Fibroblast of mammary gland (primary cell): ENCODE results near the gene NKRF.

ENCODE experiments used
- DNase-seq: peaks from one replicate; pipeline ENCODE4 v3.0.0-alpha.2; 2010; ENCODE audit warnings: low read depth
- H3K4me3 ChIP-seq: 2 replicates; pipeline ENCODE4 v1.5.1; 2011; ENCODE audit warnings: low read depth, mild to moderate bottlenecking, low read length, moderate library complexity; ENCODE audit not compliant: control insufficient read depth
- TF ChIP-seq, protein P1 (sequence below): conservative IDR thresholded peaks from 2 replicates; pipeline ENCODE4 v1.5.1; 2011; ENCODE audit warnings: low read depth, low read length, inconsistent platforms; ENCODE audit not compliant: control insufficient read depth, insufficient read depth

The NKRF gene

DNA sequence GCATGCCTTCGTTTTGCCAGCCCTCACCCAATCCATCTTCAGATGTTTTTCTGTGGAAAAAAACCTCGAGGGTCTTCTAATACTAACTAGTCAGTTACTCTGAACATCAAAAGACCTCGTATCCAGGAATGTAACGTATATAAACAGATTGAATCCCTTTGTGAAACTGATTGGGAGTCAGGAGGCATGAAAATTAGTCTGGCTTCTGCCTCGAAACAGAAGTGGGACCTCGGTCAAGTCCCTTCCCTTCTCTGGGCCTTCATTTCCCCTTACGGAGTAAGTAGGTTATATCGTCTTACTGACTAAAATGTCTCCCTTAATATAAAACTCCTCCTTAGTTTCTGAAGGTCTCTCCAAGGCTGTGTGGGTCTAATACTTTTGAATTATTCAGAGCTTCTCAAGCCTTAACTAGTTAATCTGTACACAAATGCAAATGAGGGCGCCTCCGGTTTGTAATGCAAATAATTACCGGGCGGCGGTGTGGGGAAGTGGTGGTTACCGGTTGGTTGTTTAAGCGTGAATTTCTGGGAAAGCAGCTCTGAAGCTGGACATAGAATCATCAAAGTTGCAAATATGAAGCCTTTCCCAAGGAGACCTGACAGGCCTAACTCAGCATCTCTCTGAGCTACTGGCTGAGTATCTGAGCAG is 11.4 kb upstream of the NKRF start:
- no peak for DNase-seq
- TF ChIP-seq, protein P1, sequence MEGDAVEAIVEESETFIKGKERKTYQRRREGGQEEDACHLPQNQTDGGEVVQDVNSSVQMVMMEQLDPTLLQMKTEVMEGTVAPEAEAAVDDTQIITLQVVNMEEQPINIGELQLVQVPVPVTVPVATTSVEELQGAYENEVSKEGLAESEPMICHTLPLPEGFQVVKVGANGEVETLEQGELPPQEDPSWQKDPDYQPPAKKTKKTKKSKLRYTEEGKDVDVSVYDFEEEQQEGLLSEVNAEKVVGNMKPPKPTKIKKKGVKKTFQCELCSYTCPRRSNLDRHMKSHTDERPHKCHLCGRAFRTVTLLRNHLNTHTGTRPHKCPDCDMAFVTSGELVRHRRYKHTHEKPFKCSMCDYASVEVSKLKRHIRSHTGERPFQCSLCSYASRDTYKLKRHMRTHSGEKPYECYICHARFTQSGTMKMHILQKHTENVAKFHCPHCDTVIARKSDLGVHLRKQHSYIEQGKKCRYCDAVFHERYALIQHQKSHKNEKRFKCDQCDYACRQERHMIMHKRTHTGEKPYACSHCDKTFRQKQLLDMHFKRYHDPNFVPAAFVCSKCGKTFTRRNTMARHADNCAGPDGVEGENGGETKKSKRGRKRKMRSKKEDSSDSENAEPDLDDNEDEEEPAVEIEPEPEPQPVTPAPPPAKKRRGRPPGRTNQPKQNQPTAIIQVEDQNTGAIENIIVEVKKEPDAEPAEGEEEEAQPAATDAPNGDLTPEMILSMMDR: no peak
- no peak overlapping the region for H3K4me3 ChIP-seq

DNA sequence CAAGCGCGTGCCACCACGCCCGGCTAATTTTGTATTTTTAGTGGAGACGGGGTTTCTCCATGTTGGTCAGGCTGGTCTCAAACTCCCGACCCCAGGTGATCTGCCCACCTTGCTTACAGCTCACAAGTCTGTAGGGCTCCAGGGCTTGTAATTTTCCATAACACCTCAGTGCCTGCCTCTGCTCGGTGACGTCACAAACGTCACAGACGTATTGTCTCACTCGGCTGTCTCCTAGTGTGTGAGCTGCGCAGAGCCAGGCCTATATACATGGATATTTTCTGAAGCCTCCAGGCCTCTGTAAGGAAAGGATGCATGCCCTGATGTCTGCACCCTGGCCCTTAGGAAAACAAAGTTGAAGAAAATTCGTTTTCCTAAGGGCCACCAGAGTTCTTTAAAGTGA is 8.6 kb upstream of the NKRF start:
- no peak overlapping the region for H3K4me3 ChIP-seq
- no peak for DNase-seq
- TF ChIP-seq, protein P1: no peak

DNA sequence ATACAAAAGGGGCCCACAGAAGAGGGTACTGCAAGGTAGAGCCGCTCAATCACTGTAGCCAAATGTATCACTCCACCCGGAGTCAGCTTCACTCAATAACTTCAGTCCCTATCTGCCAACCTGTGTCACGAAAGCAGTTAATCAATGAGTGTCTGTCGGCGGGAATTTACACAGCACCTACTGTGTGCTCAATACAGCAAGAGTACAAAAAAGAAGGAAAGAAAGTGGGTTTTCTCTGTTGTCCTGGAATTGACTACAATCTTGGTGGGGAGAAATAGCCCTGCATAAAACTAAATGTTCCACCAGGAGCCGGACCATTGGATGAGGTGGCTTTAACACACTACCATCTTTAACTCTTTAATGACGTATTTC is 780 bp upstream of the NKRF start:
- TF ChIP-seq, protein P1: no peak
- H3K4me3 ChIP-seq: peak overlapping the region; percentile 67
- DNase-seq: no peak

DNA sequence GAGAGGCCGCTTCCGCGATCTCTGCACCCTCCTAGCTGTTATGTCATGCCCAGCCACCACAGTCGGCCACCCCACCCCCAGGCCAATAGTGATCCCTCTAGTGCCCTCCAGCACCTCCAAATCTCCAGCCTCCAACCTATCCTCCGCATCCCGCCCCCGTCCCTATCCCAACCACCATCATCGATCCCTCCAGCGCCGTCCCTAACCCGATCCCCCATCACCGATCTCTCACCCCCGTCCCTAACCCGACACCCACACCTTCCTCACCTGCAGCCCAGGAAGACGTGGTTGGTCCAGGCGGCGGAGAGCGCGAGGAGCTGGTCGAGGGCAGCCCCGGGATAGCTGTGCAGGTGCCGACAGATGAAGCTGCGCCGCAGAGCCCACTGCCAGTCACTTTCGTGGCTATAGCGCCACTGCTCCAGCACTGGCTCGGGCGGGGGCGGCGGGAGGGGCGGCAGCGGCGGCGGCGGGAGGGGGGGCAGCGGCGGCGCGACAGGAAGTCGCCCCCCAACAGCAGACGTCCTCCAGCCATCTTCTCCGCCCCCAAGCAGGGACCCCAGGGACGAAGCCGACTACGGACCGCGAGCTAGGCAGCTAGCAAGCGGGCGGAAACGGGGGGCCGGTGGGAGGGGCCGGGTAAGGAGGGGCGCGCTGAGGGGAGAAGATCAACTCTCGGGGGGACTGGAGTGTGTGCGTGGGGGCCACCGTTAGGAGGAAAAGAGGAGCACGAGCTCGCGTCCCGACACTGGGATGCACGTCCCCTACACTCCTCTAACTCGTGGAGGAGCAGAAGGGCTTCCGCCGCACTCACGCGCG is 552 bp downstream of the NKRF start:
- no peak for DNase-seq
- TF ChIP-seq, protein P1: no peak
- H3K4me3 ChIP-seq: peak overlapping the region; percentile 67

DNA sequence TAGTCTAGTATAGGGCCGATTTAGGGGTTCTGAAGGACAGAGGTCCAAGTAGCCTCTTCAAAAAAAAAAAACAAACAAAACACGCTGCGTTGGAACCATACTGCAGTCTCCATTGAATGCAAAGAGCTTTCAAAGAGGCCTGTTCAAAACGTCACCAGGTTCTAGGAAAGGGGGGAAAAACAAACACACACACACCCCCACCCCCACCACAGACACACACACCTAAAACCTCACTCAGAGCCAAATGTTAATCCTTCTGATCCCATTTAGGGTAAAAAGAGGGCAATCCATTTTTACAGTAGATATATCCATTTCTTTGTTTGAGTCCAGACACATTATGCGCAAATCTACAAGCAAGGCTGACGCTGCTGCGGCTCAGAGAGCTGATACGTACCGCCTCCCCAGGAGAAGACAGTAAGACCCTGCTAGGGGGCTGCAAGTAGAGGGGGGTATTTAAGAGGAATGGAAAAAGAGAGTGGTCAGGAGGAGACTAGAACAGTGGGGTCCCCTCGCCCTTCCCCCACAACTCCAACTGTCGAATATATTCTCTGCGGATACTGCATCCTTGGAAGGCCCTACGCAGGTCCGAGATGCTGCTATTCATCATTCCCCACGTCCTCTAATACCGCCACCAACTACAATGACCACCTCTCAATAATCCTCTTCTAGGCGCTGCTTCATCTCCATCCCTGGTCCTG is 1.3 kb downstream of the NKRF start:
- DNase-seq: no peak
- TF ChIP-seq, protein P1: no peak
- H3K4me3 ChIP-seq: peak overlapping the region; percentile 67

DNA sequence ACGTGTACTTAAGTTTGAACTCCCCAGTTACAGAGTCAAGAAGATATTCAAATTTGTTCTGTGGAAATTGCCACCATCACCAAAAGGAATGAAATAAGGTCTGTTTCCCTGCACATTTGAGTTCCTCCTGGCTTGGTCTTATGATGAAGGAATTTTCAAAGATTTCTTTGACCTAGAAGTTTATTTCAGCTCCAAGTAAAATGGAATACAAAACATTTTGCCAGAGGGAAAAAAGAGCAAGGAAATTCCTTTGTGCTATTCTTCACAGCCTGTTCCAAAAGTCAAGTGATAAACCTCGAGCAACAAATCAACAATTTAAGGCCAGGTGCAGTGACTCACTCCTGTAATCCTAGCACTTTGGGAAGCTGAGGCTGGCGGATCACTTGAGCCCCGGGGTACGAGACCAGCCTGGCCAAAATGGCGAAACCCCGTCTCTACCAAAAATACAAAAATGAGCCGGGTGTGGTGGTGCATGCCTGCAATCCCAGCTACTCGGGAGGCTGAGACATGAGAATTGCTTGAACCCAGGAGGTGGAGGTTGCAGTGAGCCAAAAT is 3.4 kb downstream of the NKRF start:
- no peak overlapping the region for H3K4me3 ChIP-seq
- no peak for DNase-seq
- TF ChIP-seq, protein P1: no peak
